Stomach (tissue), 4 donors: ENCODE results near the gene ARHGAP26.

Experiments used
- CTCF ChIP-seq, 7 experiments: fragments of 450-650 bp in 4 of 7; fragments of 200-600 bp in 3 of 7; sonication (generic) in 3 of 7; IDR thresholded peaks; one replicate each; pipeline ENCODE4 v1.5.1; 2016 to 2019; ENCODE audit warnings: antibody characterized with exemption in 7 of 7, control low read depth in 2 of 7, mild to moderate bottlenecking in 1 of 7
- EP300 ChIP-seq: sonication (generic); formaldehyde crosslinking; IDR thresholded peaks from one replicate; pipeline ENCODE4 v1.6.1; 2017; ENCODE audit warnings: antibody characterized with exemption
- POLR2A ChIP-seq, 4 donors: fragments of 450-650 bp; IDR thresholded peaks; one replicate each; pipeline ENCODE4 v1.6.1; 2016; ENCODE audit warnings: antibody characterized with exemption in 4 of 4, control low read depth in 2 of 4, mild to moderate bottlenecking in 1 of 4, moderate library complexity in 1 of 4
- POLR2AphosphoS5 ChIP-seq, 3 donors: sonication (generic); formaldehyde crosslinking; IDR thresholded peaks; one replicate each; pipeline ENCODE4 v1.6.1; 2016; ENCODE audit warnings: antibody characterized with exemption in 3 of 3

- TF ChIP-seq CTCF (IDR thresholded peaks at IDR 0.05) = no peak
- TF ChIP-seq POLR2A (IDR thresholded peaks at IDR 0.05) = no peak
- TF ChIP-seq POLR2AphosphoS5 (IDR thresholded peaks at IDR 0.05) = no peak
- no peak for TF ChIP-seq EP300
Measured at GRCh38 chr5:143078971-143079370, 308.8 kb downstream of the ARHGAP26 start.
